ENCODE results near the gene IRF4. TPM values are rescaled to one million over a fixed set of nuclear protein-coding genes. Genes with fewer than 3 reads are reported as not detected.

Gene IRF4
- total and polyA plus RNA-seq, 4 donors: 0.11 to 1.0 (median 0.42) TPM

DNA sequence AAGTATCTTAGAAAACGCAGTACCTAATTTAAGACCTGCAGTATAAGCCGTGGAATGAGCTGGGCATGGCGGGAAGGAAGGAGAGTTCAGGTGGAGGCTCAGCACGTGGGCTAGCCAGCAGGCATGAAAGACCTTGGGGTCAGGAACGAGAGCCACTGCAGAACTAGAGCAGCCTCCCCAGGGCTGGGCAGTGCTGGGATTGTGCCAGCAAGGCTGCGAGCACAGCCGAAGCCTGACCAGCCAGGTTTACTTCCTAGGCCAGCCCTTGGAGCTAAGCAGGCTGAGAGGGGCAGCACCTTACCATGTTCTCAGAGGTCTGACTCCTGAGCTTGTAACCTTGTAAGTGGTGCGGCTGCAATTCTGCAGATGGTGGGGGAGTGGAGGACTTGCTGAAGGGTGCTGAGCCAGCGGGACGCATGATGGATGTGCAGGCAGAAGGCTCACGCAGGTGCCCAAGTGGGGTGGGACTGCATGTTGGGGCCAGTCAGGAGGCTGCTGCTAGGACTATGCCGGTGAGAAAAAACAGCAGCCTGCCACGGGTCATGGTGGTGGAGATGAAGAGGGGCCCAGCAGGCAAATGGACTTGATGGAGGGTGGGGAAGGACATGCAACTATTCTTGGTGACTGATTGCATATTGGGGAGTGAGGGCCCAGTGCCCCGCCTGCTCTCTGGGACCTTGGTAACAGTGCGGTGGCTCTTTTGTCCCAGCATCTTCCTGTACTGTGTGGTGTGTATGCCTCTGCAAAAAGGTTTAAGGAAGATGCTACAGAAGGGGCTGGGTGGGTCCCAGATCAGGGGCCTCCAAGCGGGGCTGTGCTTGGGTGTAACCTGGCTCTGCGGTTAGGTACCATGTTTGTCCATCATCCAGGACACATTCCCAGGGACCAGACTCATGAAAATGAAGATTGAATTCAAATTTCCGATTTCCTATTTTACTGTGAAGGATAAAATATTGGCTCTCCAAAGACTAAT lies 37.6 kb upstream of the IRF4 start:
- Histone ChIP-seq H3K27ac (ENCODE audit: low read depth, low read length) (no peak overlapping the region), H3K36me3 (ENCODE audit: control insufficient read depth, insufficient read depth, low read length) (peaks cover 19% of the 10 kb centered on the region), H3K4me3 (ENCODE audit: low read depth, low read length) (no peak overlapping the region), H3K4me1 (ENCODE audit: control insufficient read depth, insufficient read depth, low read length) (peaks cover 3% of the 10 kb centered on the region), H3K9me3 (ENCODE audit: control insufficient read depth, insufficient read depth, low read length) (no peaks in the 10 kb centered on the region), H3K27me3 (ENCODE audit: control insufficient read depth, insufficient read depth, low read length) (no peaks in the 10 kb centered on the region)
- no peak for DNase-seq (ENCODE audit: low read depth in 4 of 6, low spot score in 6 of 6)
- WGBS (ENCODE audit: insufficient coverage): 86% methylated on average over 17 of the region's 18 CpGs

GRCh38 chr6:354631-355280 lies 36.8 kb upstream of the IRF4 start:
- H3K9me3 ChIP-seq (ENCODE audit: control insufficient read depth, insufficient read depth, low read length): no peaks in the 10 kb centered on the region
- H3K4me3 ChIP-seq (ENCODE audit: low read depth, low read length): no peak overlapping the region
- DNase-seq (ENCODE audit: low read depth in 4 of 6, low spot score in 6 of 6): no peak
- no peaks in the 10 kb centered on the region for H3K27me3 ChIP-seq (ENCODE audit: control insufficient read depth, insufficient read depth, low read length)
- H3K4me1 ChIP-seq (ENCODE audit: control insufficient read depth, insufficient read depth, low read length): peaks cover 3% of the 10 kb centered on the region
- WGBS (ENCODE audit: insufficient coverage): 92% methylated on average over 15 of the region's 15 CpGs
- peaks cover 11% of the 10 kb centered on the region for H3K36me3 ChIP-seq (ENCODE audit: control insufficient read depth, insufficient read depth, low read length)
- H3K27ac ChIP-seq (ENCODE audit: low read depth, low read length): no peak overlapping the region

- H3K36me3 ChIP-seq (ENCODE audit: control insufficient read depth, insufficient read depth, low read length): peaks cover 10% of the 10 kb centered on the region
- H3K27me3 ChIP-seq (ENCODE audit: control insufficient read depth, insufficient read depth, low read length): no peaks in the 10 kb centered on the region
- H3K9me3 ChIP-seq (ENCODE audit: control insufficient read depth, insufficient read depth, low read length): no peaks in the 10 kb centered on the region
- DNase-seq (ENCODE audit: low read depth in 4 of 6, low spot score in 6 of 6): peak in 2 of 6 donors; percentile 39 to 45
- H3K4me1 ChIP-seq (ENCODE audit: control insufficient read depth, insufficient read depth, low read length): peaks cover 3% of the 10 kb centered on the region
- WGBS (ENCODE audit: insufficient coverage): 70% methylated on average over 8 of the region's 9 CpGs
- H3K27ac ChIP-seq (ENCODE audit: low read depth, low read length): no peak overlapping the region
- H3K4me3 ChIP-seq (ENCODE audit: low read depth, low read length): no peak overlapping the region
Measured at GRCh38 chr6:355373-356208, 36.0 kb upstream of the IRF4 start.

DNA sequence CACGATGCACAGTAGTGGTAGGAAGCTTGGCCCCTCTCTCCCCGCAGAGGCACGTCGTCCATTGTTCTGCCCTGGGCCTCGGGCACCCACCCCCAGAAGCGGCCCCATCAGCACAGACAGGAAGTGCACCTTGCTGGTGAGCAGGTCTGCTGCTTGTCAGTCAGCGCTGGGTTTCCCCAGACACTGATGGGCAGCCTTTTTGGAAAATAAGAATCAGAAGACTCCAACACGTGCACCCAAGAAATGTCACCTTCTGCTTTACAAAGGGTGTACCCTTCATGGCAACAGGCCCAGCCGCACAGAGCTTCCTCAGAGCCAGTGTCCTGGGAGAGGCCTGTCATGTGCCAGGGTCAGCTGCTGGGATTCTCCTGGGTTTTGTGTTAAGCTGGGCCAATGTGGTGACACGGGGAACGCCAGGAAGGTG lies 34.7 kb upstream of the IRF4 start:
- 83% methylated on average over 11 of the region's 11 CpGs for WGBS (ENCODE audit: insufficient coverage)
- Histone ChIP-seq H3K4me3 (ENCODE audit: low read depth, low read length) (no peak overlapping the region), H3K9me3 (ENCODE audit: control insufficient read depth, insufficient read depth, low read length) (no peaks in the 10 kb centered on the region), H3K36me3 (ENCODE audit: control insufficient read depth, insufficient read depth, low read length) (peaks cover 6% of the 10 kb centered on the region), H3K4me1 (ENCODE audit: control insufficient read depth, insufficient read depth, low read length) (peaks cover 7% of the 10 kb centered on the region), H3K27ac (ENCODE audit: low read depth, low read length) (no peak overlapping the region), H3K27me3 (ENCODE audit: control insufficient read depth, insufficient read depth, low read length) (no peaks in the 10 kb centered on the region)
- no peak for DNase-seq (ENCODE audit: low read depth in 4 of 6, low spot score in 6 of 6)

- no peak for DNase-seq (ENCODE audit: low read depth in 4 of 6, low spot score in 6 of 6)
- Histone ChIP-seq H3K27me3 (ENCODE audit: control insufficient read depth, insufficient read depth, low read length) (no peaks in the 10 kb centered on the region), H3K4me3 (ENCODE audit: low read depth, low read length) (no peak overlapping the region), H3K27ac (ENCODE audit: low read depth, low read length) (no peak overlapping the region), H3K4me1 (ENCODE audit: control insufficient read depth, insufficient read depth, low read length) (peaks cover 7% of the 10 kb centered on the region), H3K9me3 (ENCODE audit: control insufficient read depth, insufficient read depth, low read length) (no peaks in the 10 kb centered on the region), H3K36me3 (ENCODE audit: control insufficient read depth, insufficient read depth, low read length) (peaks cover 4% of the 10 kb centered on the region)
- WGBS (ENCODE audit: insufficient coverage): 87% methylated on average over 11 of the region's 12 CpGs
Measured at GRCh38 chr6:357261-357790, 34.2 kb upstream of the IRF4 start.

- DNase-seq (ENCODE audit: low read depth in 4 of 6, low spot score in 6 of 6): no peak
- H3K36me3 ChIP-seq (ENCODE audit: control insufficient read depth, insufficient read depth, low read length): no peaks in the 10 kb centered on the region
- H3K9me3 ChIP-seq (ENCODE audit: control insufficient read depth, insufficient read depth, low read length): no peaks in the 10 kb centered on the region
- peaks cover 7% of the 10 kb centered on the region for H3K4me1 ChIP-seq (ENCODE audit: control insufficient read depth, insufficient read depth, low read length)
- H3K27me3 ChIP-seq (ENCODE audit: control insufficient read depth, insufficient read depth, low read length): no peaks in the 10 kb centered on the region
- 84% methylated on average over 13 of the region's 13 CpGs for WGBS (ENCODE audit: insufficient coverage)
- H3K27ac ChIP-seq (ENCODE audit: low read depth, low read length): no peak overlapping the region
- H3K4me3 ChIP-seq (ENCODE audit: low read depth, low read length): no peak overlapping the region
Measured at GRCh38 chr6:357791-358341, 33.7 kb upstream of the IRF4 start.

DNA sequence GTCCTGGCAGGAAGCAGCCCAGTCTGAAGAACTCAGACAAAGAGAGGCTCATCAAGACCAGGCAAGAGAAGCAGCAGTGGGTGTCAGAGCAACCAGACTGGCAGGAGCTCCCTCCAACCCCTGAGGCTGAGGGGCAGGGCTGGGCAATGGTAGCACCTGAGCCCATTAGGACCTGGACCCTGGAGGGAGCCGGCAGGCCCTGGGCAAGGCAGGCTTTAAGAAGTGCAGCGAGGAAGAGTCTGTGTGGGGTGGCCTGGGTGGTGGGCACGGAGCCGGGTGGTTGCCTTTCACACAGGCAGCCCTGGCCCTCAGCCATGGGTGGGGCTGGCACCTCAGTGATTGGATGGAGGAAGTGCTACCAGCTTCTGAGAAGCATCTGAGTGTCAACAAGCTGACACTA lies 33.1 kb upstream of the IRF4 start:
- H3K9me3 ChIP-seq (ENCODE audit: control insufficient read depth, insufficient read depth, low read length): no peaks in the 10 kb centered on the region
- no peaks in the 10 kb centered on the region for H3K27me3 ChIP-seq (ENCODE audit: control insufficient read depth, insufficient read depth, low read length)
- no peak overlapping the region for H3K27ac ChIP-seq (ENCODE audit: low read depth, low read length)
- no peak overlapping the region for H3K4me3 ChIP-seq (ENCODE audit: low read depth, low read length)
- WGBS (ENCODE audit: insufficient coverage): 73% methylated on average over 4 of the region's 4 CpGs
- H3K36me3 ChIP-seq (ENCODE audit: control insufficient read depth, insufficient read depth, low read length): no peaks in the 10 kb centered on the region
- DNase-seq (ENCODE audit: low read depth in 4 of 6, low spot score in 6 of 6): no peak
- peaks cover 7% of the 10 kb centered on the region for H3K4me1 ChIP-seq (ENCODE audit: control insufficient read depth, insufficient read depth, low read length)

DNA sequence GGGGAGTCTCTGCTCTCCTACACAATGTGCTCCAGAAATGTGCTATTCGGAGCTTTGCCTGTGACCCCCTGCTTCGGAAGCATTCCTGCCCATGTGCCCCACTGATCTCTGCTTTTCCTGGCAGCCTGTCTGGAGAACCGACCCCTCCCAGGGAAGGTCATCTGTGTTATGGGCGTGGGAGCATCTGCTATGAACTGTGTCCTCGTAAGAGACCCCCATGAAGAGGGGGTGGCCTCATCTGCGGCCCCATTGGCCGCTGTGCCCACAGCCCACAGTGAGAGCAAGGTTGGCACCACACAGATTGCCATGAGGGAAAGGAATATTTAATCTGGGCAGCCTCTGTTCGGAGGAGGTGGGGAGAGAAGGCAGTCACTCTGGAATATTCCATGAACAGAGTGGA lies 32.7 kb upstream of the IRF4 start:
- no peaks in the 10 kb centered on the region for H3K27me3 ChIP-seq (ENCODE audit: control insufficient read depth, insufficient read depth, low read length)
- H3K9me3 ChIP-seq (ENCODE audit: control insufficient read depth, insufficient read depth, low read length): no peaks in the 10 kb centered on the region
- H3K4me1 ChIP-seq (ENCODE audit: control insufficient read depth, insufficient read depth, low read length): peaks cover 7% of the 10 kb centered on the region
- no peak overlapping the region for H3K4me3 ChIP-seq (ENCODE audit: low read depth, low read length)
- no peaks in the 10 kb centered on the region for H3K36me3 ChIP-seq (ENCODE audit: control insufficient read depth, insufficient read depth, low read length)
- whole genome bisulfite sequencing (ENCODE audit: insufficient coverage): 83% methylated on average over 8 of the region's 8 CpGs
- DNase-seq (ENCODE audit: low read depth in 4 of 6, low spot score in 6 of 6): no peak
- no peak overlapping the region for H3K27ac ChIP-seq (ENCODE audit: low read depth, low read length)

Data from spinal cord (tissue), 10 donors.